H1 (cell line): ENCODE data around the gene HEATR9. TPM values are rescaled to one million over a fixed set of nuclear protein-coding genes. Genes with fewer than 3 reads are reported as not detected.

Experiments used
- CTCF ChIA-PET: fragments of 300-600 bp; sonication (Branson Sonifier 250); formaldehyde crosslinking; loops from one replicate; lab custom pipeline; 2021; ENCODE audit not compliant: partially characterized antibody; lab: Charles Lee
- POLR2A ChIA-PET: fragments of 300-600 bp; sonication (Branson Sonifier 250); formaldehyde crosslinking; loops from one replicate; lab custom pipeline; 2021; ENCODE audit warnings: inconsistent platforms; ENCODE audit not compliant: partially characterized antibody; lab: Charles Lee
- DNase-seq, 2 experiments: peaks; one replicate each; pipeline versions ENCODE4 v3.0.0 to v3.0.0-alpha.2; 2010 to 2022; ENCODE audit warnings: low spot score in 2 of 2, low read depth in 1 of 2, mixed read lengths in 1 of 2
- FAIRE-seq: peaks from 2 replicates; lab custom pipeline; 2011; peaks lifted over from hg19 to GRCh38; lab: Jason Lieb, UNC
- H2AFZ ChIP-seq: 2 replicates; pipeline ENCODE4 v1.8.1; 2012; ENCODE audit warnings: low read length, inconsistent platforms
- H2AK5ac ChIP-seq: 2 replicates; pipeline ENCODE4 v1.6.1; 2013; ENCODE audit warnings: low read depth, low read length
- H2BK120ac ChIP-seq: replicated peaks from 2 replicates; pipeline ENCODE3; 2013; ENCODE audit warnings: low read depth, low read length, inconsistent platforms
- H2BK12ac ChIP-seq: 2 replicates; pipeline ENCODE4 v1.6.1; 2013; ENCODE audit warnings: low read depth, low read length
- H2BK15ac ChIP-seq: 2 replicates; pipeline ENCODE4 v1.6.1; 2013; ENCODE audit warnings: low read length
- H2BK20ac ChIP-seq: 2 replicates; pipeline ENCODE4 v1.6.1; 2013; ENCODE audit warnings: low read length
- H2BK5ac ChIP-seq: 2 replicates; pipeline ENCODE4 v1.6.1; 2013; ENCODE audit warnings: low read depth, low read length
- H3K14ac ChIP-seq: 2 replicates; pipeline ENCODE4 v1.6.1; 2013; ENCODE audit warnings: inconsistent platforms; ENCODE audit not compliant: insufficient read length
- H3K18ac ChIP-seq: 2 replicates; pipeline ENCODE4 v1.6.1; 2013; ENCODE audit warnings: low read length; ENCODE audit errors: extremely low read depth
- H3K23ac ChIP-seq: 2 replicates; pipeline ENCODE4 v1.6.1; 2013; ENCODE audit warnings: inconsistent platforms; ENCODE audit not compliant: insufficient read length
- H3K23me2 ChIP-seq: 2 replicates; pipeline ENCODE4 v1.6.1; 2013; ENCODE audit warnings: low read depth, low read length
- H3K27ac ChIP-seq: 2 replicates; pipeline ENCODE4 v1.6.1; 2011; ENCODE audit warnings: low read depth, low read length, inconsistent platforms
- H3K27me3 ChIP-seq, 4 experiments: replicated peaks in 1 of 4; 1 replicate in 1 of 4; 2 replicates in 3 of 4; pipeline versions ENCODE4 v1.6.1 to v1.8.1; 2011 to 2013; ENCODE audit warnings: low read length in 3 of 4, mild to moderate bottlenecking in 3 of 4, inconsistent platforms in 2 of 4, mixed read lengths in 2 of 4, moderate library complexity in 1 of 4; ENCODE audit not compliant: control insufficient read depth in 3 of 4, insufficient read depth in 3 of 4; ENCODE audit errors: extremely low read depth in 1 of 4
- H3K36me3 ChIP-seq, 4 experiments: 2 replicates each; pipeline versions ENCODE4 v1.6.1 to v1.8.1; 2011 to 2013; ENCODE audit warnings: mild to moderate bottlenecking in 4 of 4, low read length in 3 of 4, moderate library complexity in 2 of 4, control low read depth in 1 of 4, inconsistent platforms in 1 of 4; ENCODE audit not compliant: insufficient read depth in 4 of 4, control insufficient read depth in 2 of 4
- H3K4ac ChIP-seq: replicated peaks from 2 replicates; pipeline ENCODE3; 2013; ENCODE audit warnings: low read length, low read depth, mixed read lengths, inconsistent platforms; ENCODE audit not compliant: insufficient read length
- H3K4me1 ChIP-seq, 4 experiments: replicated peaks in 1 of 4; 1 replicate in 1 of 4; 2 replicates in 3 of 4; pipeline versions ENCODE4 v1.6.1 to v1.8.1; 2011 to 2013; ENCODE audit warnings: low read length in 3 of 4, inconsistent platforms in 2 of 4, mixed read lengths in 1 of 4; ENCODE audit not compliant: insufficient read depth in 4 of 4, control insufficient read depth in 3 of 4
- H3K4me2 ChIP-seq, 2 experiments: 2 replicates each; pipeline versions ENCODE4 v1.6.1 to v1.8.1; 2011 to 2013; ENCODE audit warnings: low read depth in 2 of 2, low read length in 2 of 2, control low read depth in 1 of 2, inconsistent platforms in 1 of 2, mild to moderate bottlenecking in 1 of 2; ENCODE audit not compliant: insufficient read depth in 1 of 2
- H3K4me3 ChIP-seq, 4 experiments: fragments of 200-600, 300-600 bp in 1 of 4; sonication (generic), shearing (Covaris generic), sonication (Bioruptor Twin) in 1 of 4; 2 replicates each; pipeline versions ENCODE4 v1.5.1 to v1.8.1; 2011 to 2016; ENCODE audit warnings: low read length in 4 of 4, low read depth in 3 of 4, control low read depth in 2 of 4, inconsistent platforms in 2 of 4, mild to moderate bottlenecking in 2 of 4, mixed read lengths in 1 of 4, moderate library complexity in 1 of 4; ENCODE audit not compliant: insufficient read depth in 2 of 4; ENCODE audit errors: extremely low read depth in 1 of 4
- H3K56ac ChIP-seq: replicated peaks from 2 replicates; pipeline ENCODE3; 2013; ENCODE audit warnings: low read depth, mild to moderate bottlenecking, mixed read lengths, low read length, inconsistent platforms; ENCODE audit not compliant: insufficient read length
- H3K79me1 ChIP-seq: 2 replicates; pipeline ENCODE4 v1.6.1; 2013; ENCODE audit warnings: low read depth, low read length, control low read depth
- H3K79me2 ChIP-seq, 2 experiments: 2 replicates each; pipeline versions ENCODE4 v1.6.1 to v1.8.1; 2012 to 2013; ENCODE audit warnings: low read length in 2 of 2, mild to moderate bottlenecking in 2 of 2, inconsistent platforms in 1 of 2; ENCODE audit not compliant: insufficient read depth in 2 of 2, control insufficient read depth in 1 of 2
- H3K9ac ChIP-seq, 4 experiments: replicated peaks in 1 of 4; 1 replicate in 1 of 4; 2 replicates in 3 of 4; pipeline versions ENCODE4 v1.6.1 to v1.8.1; 2011 to 2013; ENCODE audit warnings: low read depth in 3 of 4, low read length in 3 of 4, control low read depth in 2 of 4, mild to moderate bottlenecking in 2 of 4, moderate library complexity in 2 of 4, inconsistent platforms in 1 of 4; ENCODE audit errors: extremely low read depth in 1 of 4
- H3K9me3 ChIP-seq, 2 experiments: 2 replicates each; pipeline versions ENCODE4 v1.6.1 to v1.8.1; 2012 to 2013; ENCODE audit warnings: mild to moderate bottlenecking in 2 of 2, moderate library complexity in 2 of 2, control low read depth in 1 of 2, inconsistent platforms in 1 of 2, low read depth in 1 of 2, low read length in 1 of 2, mixed read lengths in 1 of 2; ENCODE audit not compliant: insufficient read depth in 2 of 2
- H4K20me1 ChIP-seq, 2 experiments: replicated peaks in 1 of 2; 2 replicates each; pipeline versions ENCODE3 to v1.8.1; 2011 to 2013; ENCODE audit warnings: inconsistent platforms in 2 of 2, low read length in 2 of 2, mild to moderate bottlenecking in 1 of 2; ENCODE audit not compliant: insufficient read depth in 2 of 2, control insufficient read depth in 1 of 2
- H4K5ac ChIP-seq: 2 replicates; pipeline ENCODE4 v1.6.1; 2013; ENCODE audit warnings: low read length, low read depth, mixed read lengths, inconsistent platforms; ENCODE audit not compliant: insufficient read length
- H4K8ac ChIP-seq: 2 replicates; pipeline ENCODE4 v1.8.0; 2013; ENCODE audit warnings: mild to moderate bottlenecking, moderate library complexity, low read length, inconsistent platforms; ENCODE audit not compliant: insufficient read depth; ENCODE audit errors: extremely low read depth
- H4K91ac ChIP-seq: replicated peaks from 2 replicates; pipeline ENCODE3; 2013; ENCODE audit warnings: low read length, mixed read lengths, inconsistent platforms; ENCODE audit not compliant: insufficient read length
- ATF3 ChIP-seq: IDR thresholded peaks from 2 replicates; pipeline ENCODE4 v1.6.1; 2011; ENCODE audit warnings: low read depth, mild to moderate bottlenecking, low read length; ENCODE audit not compliant: insufficient read depth
- FOSL1 ChIP-seq: IDR thresholded peaks from 2 replicates; pipeline ENCODE4 v1.6.1; 2011; ENCODE audit warnings: mild to moderate bottlenecking, low read depth, low read length, moderate library complexity; ENCODE audit not compliant: insufficient read depth
- HDAC6 ChIP-seq: IDR thresholded peaks from one replicate; pipeline ENCODE4 v1.7.1; 2012; ENCODE audit warnings: low read depth, mild to moderate bottlenecking, inconsistent platforms, low read length, moderate library complexity
- KDM1A ChIP-seq: fragments of 200-600, 300-600 bp; sonication (generic); IDR thresholded peaks from 2 replicates; pipeline ENCODE4 v1.7.1; 2016; ENCODE audit warnings: mild to moderate bottlenecking, low read length, borderline replicate concordance
- NRF1 ChIP-seq: IDR thresholded peaks from 2 replicates; pipeline ENCODE4 v1.6.1; 2011; ENCODE audit warnings: mild to moderate bottlenecking, low read depth, low read length, improper control_type of control experiment
- POU5F1 ChIP-seq: IDR thresholded peaks from 2 replicates; pipeline ENCODE4 v1.6.1; 2011; ENCODE audit warnings: low read depth, mild to moderate bottlenecking, low read length, moderate library complexity
- RFX5 ChIP-seq: IDR thresholded peaks from 2 replicates; pipeline ENCODE4 v1.6.1; 2011; ENCODE audit warnings: low read depth, low read length, improper control_type of control experiment, borderline replicate concordance
- SIX5 ChIP-seq: IDR thresholded peaks from 2 replicates; pipeline ENCODE4 v1.6.1; 2011; ENCODE audit warnings: mild to moderate bottlenecking, low read depth, low read length
- USF2 ChIP-seq: IDR thresholded peaks from 2 replicates; pipeline ENCODE4 v1.6.1; 2011; ENCODE audit warnings: low read length, improper control_type of control experiment
- ZNF274 ChIP-seq: IDR thresholded peaks from 2 replicates; pipeline ENCODE4 v1.7.0; 2012; ENCODE audit warnings: low read length, borderline replicate concordance; ENCODE audit errors: extremely low read depth
- WGBS, 2 experiments: shearing (Covaris generic) in 1 of 2; methylation state at CpG; one replicate each; pipeline versions ENCODE4 v1.1.6 to v1.1.7; 2013 to 2015; ENCODE audit warnings: low lambda C conversion rate in 2 of 2, mixed read lengths in 2 of 2, inconsistent platforms in 1 of 2, low coverage in 1 of 2, missing lambda C conversion rate in 1 of 2; ENCODE audit not compliant: insufficient replicate concordance in 2 of 2, insufficient coverage in 1 of 2, insufficient read length in 1 of 2; ENCODE audit errors: extremely low coverage in 1 of 2, missing lambda C conversion rate in 1 of 2; 5-methylcytosine and 5-hydroxymethylcytosine counted together
- polyA plus RNA-seq, 7 experiments: library from polyadenylated mRNA; depleted of rRNA in 3 of 7; stranded (reverse) in 5 of 7; unstranded in 2 of 7; fragments of >200 nt in 5 of 7; fragments of 200-250 nt in 2 of 7; gene quantifications; 1 replicate in 5 of 7; 2 replicates in 1 of 7; 4 replicates in 1 of 7; pipeline versions ENCODE4 v1.2.1 to v1.2.3, GENCODE V29; 2011 to 2013; ENCODE audit warnings: missing spikeins in 2 of 7, mixed read lengths in 2 of 7
- total RNA-seq: library from RNA; stranded (reverse); fragmentation: NEBNext Ultra II Directional; extraction: Animal tissue kit (Norgen Biotek cat#: 25700); gene quantifications from 2 replicates; pipeline ENCODE4 v1.2.1, GENCODE V29; 2021

The HEATR9 gene
- total and polyA plus RNA-seq, 2 of the 8 experiments (the other 6 are each of a cell fraction or from before 2014, with no cell fraction given): not detected

DNA sequence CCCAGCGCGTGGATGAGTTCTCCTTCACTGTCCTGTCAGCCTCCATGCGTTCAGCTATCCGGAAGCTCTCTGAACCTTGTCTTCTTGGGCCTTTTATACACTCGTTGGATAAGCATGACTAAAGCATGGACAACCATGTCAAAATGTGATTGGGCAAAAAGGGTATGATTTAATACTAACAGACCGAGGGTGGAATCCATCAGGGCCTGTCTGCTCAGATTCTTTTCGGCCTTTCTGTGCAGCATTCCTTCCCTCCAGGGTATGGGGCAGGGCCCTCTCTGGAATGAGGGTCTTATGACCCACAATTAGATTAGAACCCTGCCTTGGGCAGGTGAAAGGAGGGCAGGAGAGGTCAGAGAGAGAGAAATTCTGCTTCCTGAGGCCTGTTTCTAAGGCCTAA is 25.5 kb upstream of the HEATR9 start:
- Histone ChIP-seq H3K27me3 (no peaks in the 10 kb centered on the region), H3K79me2 (no peaks in the 10 kb centered on the region), H3K14ac (no peak overlapping the region), H3K56ac (no peak overlapping the region), H4K91ac (no peak overlapping the region), H4K5ac (no peak overlapping the region), H4K20me1 (no peaks in the 10 kb centered on the region), H3K4ac (no peak overlapping the region), H3K4me1 (peaks cover 0 to 8% (median 3%) of the 10 kb centered on the region in 4 experiments; a peak in 5 of 7 replicates), H3K27ac (no peak overlapping the region), H2BK12ac (no peak overlapping the region), H2AK5ac (no peak overlapping the region), H3K18ac (no peak overlapping the region), H3K23ac (no peak overlapping the region), H3K4me2 (no peak overlapping the region), H3K4me3 (no peak overlapping the region), H2AFZ (no peak overlapping the region), H3K23me2 (no peaks in the 10 kb centered on the region), H3K9me3 (no peaks in the 10 kb centered on the region), H2BK5ac (no peak overlapping the region), H3K36me3 (no peaks in the 10 kb centered on the region), H2BK20ac (no peak overlapping the region), H2BK15ac (no peak overlapping the region), H3K79me1 (no peaks in the 10 kb centered on the region), H3K9ac (no peak overlapping the region), H2BK120ac (no peak overlapping the region), H4K8ac (no peak overlapping the region; the same call in 1 of the 2 replicates)
- WGBS, 2 experiments: 98% methylated on average over 7 of the region's 7 CpGs; no CpG with 5 or more reads in 1 of the 2 experiments
- DNase-seq: no peak
- POLR2A ChIA-PET: no interaction called here
- no peak for FAIRE-seq
- CTCF ChIA-PET: no interaction called here
- no peak for TF ChIP-seq ATF3
- TF ChIP-seq SIX5: no peak
- TF ChIP-seq KDM1A: no peak
- no peak for TF ChIP-seq RFX5
- TF ChIP-seq NRF1: no peak
- no peak for TF ChIP-seq FOSL1
- TF ChIP-seq HDAC6: no peak
- TF ChIP-seq ZNF274: no peak
- no peak for TF ChIP-seq POU5F1
- no peak for TF ChIP-seq USF2
